MM.1S (cell line): Measurements from ENCODE around the gene UPF3A.
A peak's percentile ranks its signal among the peaks of the same experiment; 100 is the strongest.

Experiments used
- DNase-seq: peaks from one replicate; pipeline ENCODE4 v3.0.0-alpha.2; 2015
- H2AFZ ChIP-seq: fragments of 300-600 bp; sonication (generic); 2 replicates; pipeline ENCODE4 v1.6.0; 2016; ENCODE audit warnings: antibody characterized with exemption, low read length
- H3F3A ChIP-seq: fragments of 300-600 bp; sonication (generic); 2 replicates; pipeline ENCODE4 v1.6.1; 2016; ENCODE audit warnings: mild to moderate bottlenecking, antibody characterized with exemption, low read length, moderate library complexity, mixed read lengths; ENCODE audit not compliant: insufficient read depth
- H3K27ac ChIP-seq: fragments of 300-600 bp; sonication (generic); 2 replicates; pipeline ENCODE4 v1.5.1; 2016; ENCODE audit warnings: mild to moderate bottlenecking, low read length
- H3K27me3 ChIP-seq: fragments of 300-600 bp; sonication (generic); replicated peaks from 2 replicates; pipeline ENCODE4 v1.6.0; 2016; ENCODE audit warnings: low read length; ENCODE audit not compliant: insufficient read depth
- H3K36me3 ChIP-seq: fragments of 300-600 bp; sonication (generic); replicated peaks from 2 replicates; pipeline ENCODE4 v1.6.1; 2016; ENCODE audit warnings: mild to moderate bottlenecking, low read length, mixed read lengths; ENCODE audit not compliant: insufficient read depth
- H3K4me1 ChIP-seq: fragments of 300-600 bp; sonication (generic); 2 replicates; pipeline ENCODE4 v1.6.1; 2016; ENCODE audit warnings: low read length, mixed read lengths
- H3K4me2 ChIP-seq: fragments of 300-600 bp; sonication (generic); 2 replicates; pipeline ENCODE4 v1.6.0; 2016; ENCODE audit warnings: low read depth, low read length
- H3K4me3 ChIP-seq: fragments of 300-600 bp; sonication (generic); 2 replicates; pipeline ENCODE4 v1.5.1; 2016; ENCODE audit warnings: low read length, mixed read lengths
- H3K79me2 ChIP-seq: fragments of 300-600 bp; sonication (generic); 2 replicates; pipeline ENCODE4 v1.6.1; 2016; ENCODE audit warnings: mixed run types, low read length, mixed read lengths
- H3K9ac ChIP-seq: fragments of 300-600 bp; sonication (generic); 2 replicates; pipeline ENCODE4 v1.6.1; 2016; ENCODE audit warnings: low read length, mixed read lengths
- H3K9me2 ChIP-seq: fragments of 300-600 bp; sonication (generic); replicated peaks from 2 replicates; pipeline ENCODE4 v1.6.1; 2016; ENCODE audit warnings: mild to moderate bottlenecking, low read length, mixed read lengths; ENCODE audit not compliant: insufficient read depth
- H3K9me3 ChIP-seq: fragments of 300-600 bp; sonication (generic); replicated peaks from 2 replicates; pipeline ENCODE4 v1.6.1; 2016; ENCODE audit warnings: mild to moderate bottlenecking, low read length, mixed read lengths; ENCODE audit not compliant: insufficient read depth
- H4K20me1 ChIP-seq: fragments of 300-600 bp; sonication (generic); 2 replicates; pipeline ENCODE4 v1.6.1; 2016; ENCODE audit warnings: mild to moderate bottlenecking, low read length, moderate library complexity, mixed read lengths; ENCODE audit not compliant: insufficient read depth
- CTCF ChIP-seq: fragments of 300-600 bp; sonication (generic); IDR thresholded peaks from 2 replicates; pipeline ENCODE4 v1.5.1; 2016; ENCODE audit warnings: antibody characterized with exemption, low read length, mixed read lengths
- EZH2 ChIP-seq: fragments of 300-600 bp; sonication (generic); optimal IDR thresholded peaks from 2 replicates; pipeline ENCODE3; 2017; ENCODE audit warnings: low read depth, mild to moderate bottlenecking, antibody characterized with exemption, low read length, mixed read lengths
- EZH2phosphoT487 ChIP-seq: fragments of 300-600 bp; sonication (generic); IDR thresholded peaks from 2 replicates; pipeline ENCODE4 v1.6.1; 2018; ENCODE audit warnings: antibody characterized with exemption, low read length

The UPF3A gene

DNA sequence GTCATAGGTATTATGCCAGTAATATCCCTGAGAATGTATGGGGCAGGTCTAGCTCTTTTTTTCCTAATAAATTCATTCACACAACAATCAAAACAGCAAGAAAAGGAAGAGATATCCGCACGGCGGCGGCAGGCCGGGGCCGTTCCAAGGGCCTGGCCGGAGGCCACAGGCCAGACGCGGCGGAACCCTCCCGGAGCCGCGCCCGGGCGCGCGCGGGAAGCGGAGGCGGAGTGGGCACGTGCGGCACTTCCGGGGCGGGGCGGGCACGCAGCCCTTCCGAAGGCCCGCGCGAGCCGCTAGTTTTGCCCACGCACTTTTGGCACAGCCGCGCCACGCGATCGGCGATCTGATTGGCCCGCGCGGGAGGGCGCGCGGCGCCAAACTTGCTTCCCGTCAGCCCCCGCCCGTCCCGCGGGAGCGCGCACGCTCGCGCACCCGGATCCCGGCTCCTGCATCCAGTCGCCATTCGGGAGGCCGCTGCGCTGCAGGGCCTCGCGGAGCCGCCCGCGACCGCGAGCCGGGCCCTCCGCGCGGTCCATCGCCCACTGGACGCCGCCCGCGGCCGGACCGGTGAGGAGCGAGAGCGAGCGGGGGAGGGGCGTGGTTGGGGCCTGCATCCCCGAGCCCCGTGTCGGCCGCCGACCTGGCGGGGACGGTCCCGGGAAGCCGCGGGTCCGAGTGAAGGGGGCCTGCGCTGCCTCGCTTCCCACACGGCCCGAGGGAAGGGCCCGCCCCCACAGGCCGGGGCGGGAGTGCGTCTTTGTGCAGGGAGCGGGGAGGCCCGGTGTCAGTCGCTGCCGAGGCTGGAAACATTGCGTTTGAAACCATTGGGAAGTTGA is 32.9 kb downstream of the UPF3A start, which contains the start of gene CHAMP1:
CHAMP1 (plus strand) TSS at position 430 of the 839 bp plus-strand sequence. CDS start 9,340 bp downstream, outside the sequence.
- Histone ChIP-seq H3K79me2 (peaks cover 45% of the 10 kb centered on the region), H3K9ac (peak within 1 kb of the TSS; percentile 75), H3K36me3 (no peaks in the 10 kb centered on the region), H2AFZ (peak within 1 kb of the TSS; percentile 58), H3K9me2 (no peaks in the 10 kb centered on the region), H3F3A (peaks cover 33% of the 10 kb centered on the region), H3K4me2 (peak within 1 kb of the TSS; percentile 64), H3K4me3 (peak within 1 kb of the TSS; percentile 61), H3K27me3 (no peaks in the 10 kb centered on the region), H3K27ac (peak within 1 kb of the TSS; percentile 76), H3K4me1 (peaks cover 33% of the 10 kb centered on the region), H4K20me1 (0 out of 2 replicates have a peak, but pooled peaks cover 3% of the 10 kb centered on the region), H3K9me3 (no peaks in the 10 kb centered on the region)
- peak; percentile 95 for DNase-seq
- TF ChIP-seq EZH2, result no peak
- no peak for TF ChIP-seq CTCF
- TF ChIP-seq EZH2phosphoT487, result no peak

GRCh38 chr13:114315074-114315785 is 33.8 kb downstream of the UPF3A start:
- Histone ChIP-seq H3K27me3 (no peaks in the 10 kb centered on the region), H3K79me2 (peaks cover 55% of the 10 kb centered on the region), H3K4me3 (peak overlapping the region; percentile 61), H3K9me2 (no peaks in the 10 kb centered on the region), H3K9me3 (no peaks in the 10 kb centered on the region), H3F3A (peaks cover 25% of the 10 kb centered on the region), H3K4me2 (peak overlapping the region; percentile 49), H3K4me1 (peaks cover 26% of the 10 kb centered on the region), H3K9ac (peak overlapping the region; percentile 75), H3K27ac (peak overlapping the region; percentile 76), H3K36me3 (no peaks in the 10 kb centered on the region), H2AFZ (no peak overlapping the region), H4K20me1 (peaks cover 8% of the 10 kb centered on the region; the same call in 1 of the 2 replicates)
- peak; percentile 39 for DNase-seq
- TF ChIP-seq EZH2, result no peak
- no peak for TF ChIP-seq CTCF
- no peak for TF ChIP-seq EZH2phosphoT487

- peaks cover 1% of the 10 kb centered on the region; the same call in 1 of the 2 replicates for H3K36me3 ChIP-seq
- H3K4me1 ChIP-seq, result peaks cover 8% of the 10 kb centered on the region; the same call in 1 of the 2 replicates
- no peaks in the 10 kb centered on the region for H3K9me3 ChIP-seq
- no peak overlapping the region for H3K9ac ChIP-seq
- H3K4me2 ChIP-seq, result no peak overlapping the region
- peaks cover 8% of the 10 kb centered on the region; the same call in 1 of the 2 replicates for H4K20me1 ChIP-seq
- H3K79me2 ChIP-seq, result peaks cover 70% of the 10 kb centered on the region
- H3K27ac ChIP-seq, result no peak overlapping the region
- no peak for DNase-seq
- TF ChIP-seq EZH2phosphoT487, result no peak
- TF ChIP-seq EZH2, result no peak
- no peak for TF ChIP-seq CTCF
- peaks cover 11% of the 10 kb centered on the region for H3F3A ChIP-seq
- no peaks in the 10 kb centered on the region for H3K27me3 ChIP-seq
- H3K4me3 ChIP-seq, result no peak overlapping the region
- no peaks in the 10 kb centered on the region for H3K9me2 ChIP-seq
- no peak overlapping the region for H2AFZ ChIP-seq
Measured at GRCh38 chr13:114318624-114319023, 37.2 kb downstream of the UPF3A start.
